ENCODE measurements around the gene XPR1.

XPR1 gene

GRCh38 chr1:180836449-180836848 lies 204.6 kb downstream of the XPR1 start:
- no peak overlapping the region for H3K4me3 ChIP-seq (ENCODE audit: low read length)
- no peak for TF ChIP-seq CTCF (IDR thresholded peaks at IDR 0.05; ENCODE audit: insufficient read depth, low read depth, low read length, missing control alignments)
- no peak for DNase-seq (ENCODE audit: low read depth)

DNA sequence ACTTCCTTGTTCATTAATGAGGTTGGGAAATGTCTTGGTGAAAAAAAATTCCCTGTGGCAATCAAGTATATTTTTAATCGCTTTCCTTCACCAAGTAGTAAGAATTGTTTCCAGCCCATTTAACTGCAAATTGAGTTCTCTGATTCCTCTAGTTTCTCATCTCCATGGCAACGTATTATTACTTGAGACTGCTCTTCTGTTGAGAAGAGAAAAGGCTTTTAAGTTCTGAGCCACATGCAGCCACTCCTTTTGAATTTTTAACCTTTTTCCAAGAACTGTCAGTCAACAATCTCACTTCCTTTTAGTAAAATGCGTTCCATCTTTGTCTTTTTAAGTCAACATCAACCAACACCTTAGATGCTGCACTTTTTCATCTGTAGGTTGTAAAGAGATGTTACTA lies 205.2 kb downstream of the XPR1 start:
- no peak for DNase-seq (ENCODE audit: low read depth)
- H3K4me3 ChIP-seq (ENCODE audit: low read length), result no peak overlapping the region
- no peak for TF ChIP-seq CTCF (IDR thresholded peaks at IDR 0.05; ENCODE audit: insufficient read depth, low read depth, low read length, missing control alignments)

- DNase-seq (ENCODE audit: low read depth), result no peak
- H3K4me3 ChIP-seq (ENCODE audit: low read length), result no peak overlapping the region
- no peak for TF ChIP-seq CTCF (IDR thresholded peaks at IDR 0.05; ENCODE audit: insufficient read depth, low read depth, low read length, missing control alignments)
Measured at GRCh38 chr1:180838535-180838934, 206.7 kb downstream of the XPR1 start.

- DNase-seq (ENCODE audit: low read depth), result no peak
- TF ChIP-seq CTCF (IDR thresholded peaks at IDR 0.05; ENCODE audit: insufficient read depth, low read depth, low read length, missing control alignments), result no peak
- no peak overlapping the region for H3K4me3 ChIP-seq (ENCODE audit: low read length)
Measured at GRCh38 chr1:180839547-180839946, 207.7 kb downstream of the XPR1 start.

- no peak for DNase-seq (ENCODE audit: low read depth)
- no peak for TF ChIP-seq CTCF (IDR thresholded peaks at IDR 0.05; ENCODE audit: insufficient read depth, low read depth, low read length, missing control alignments)
- no peak overlapping the region for H3K4me3 ChIP-seq (ENCODE audit: low read length)
Measured at GRCh38 chr1:180841415-180841814, 209.6 kb downstream of the XPR1 start.

GRCh38 chr1:180842052-180842451 lies 210.2 kb downstream of the XPR1 start:
- TF ChIP-seq CTCF (IDR thresholded peaks at IDR 0.05; ENCODE audit: insufficient read depth, low read depth, low read length, missing control alignments), result no peak
- DNase-seq (ENCODE audit: low read depth), result no peak
- no peak overlapping the region for H3K4me3 ChIP-seq (ENCODE audit: low read length)

DNA sequence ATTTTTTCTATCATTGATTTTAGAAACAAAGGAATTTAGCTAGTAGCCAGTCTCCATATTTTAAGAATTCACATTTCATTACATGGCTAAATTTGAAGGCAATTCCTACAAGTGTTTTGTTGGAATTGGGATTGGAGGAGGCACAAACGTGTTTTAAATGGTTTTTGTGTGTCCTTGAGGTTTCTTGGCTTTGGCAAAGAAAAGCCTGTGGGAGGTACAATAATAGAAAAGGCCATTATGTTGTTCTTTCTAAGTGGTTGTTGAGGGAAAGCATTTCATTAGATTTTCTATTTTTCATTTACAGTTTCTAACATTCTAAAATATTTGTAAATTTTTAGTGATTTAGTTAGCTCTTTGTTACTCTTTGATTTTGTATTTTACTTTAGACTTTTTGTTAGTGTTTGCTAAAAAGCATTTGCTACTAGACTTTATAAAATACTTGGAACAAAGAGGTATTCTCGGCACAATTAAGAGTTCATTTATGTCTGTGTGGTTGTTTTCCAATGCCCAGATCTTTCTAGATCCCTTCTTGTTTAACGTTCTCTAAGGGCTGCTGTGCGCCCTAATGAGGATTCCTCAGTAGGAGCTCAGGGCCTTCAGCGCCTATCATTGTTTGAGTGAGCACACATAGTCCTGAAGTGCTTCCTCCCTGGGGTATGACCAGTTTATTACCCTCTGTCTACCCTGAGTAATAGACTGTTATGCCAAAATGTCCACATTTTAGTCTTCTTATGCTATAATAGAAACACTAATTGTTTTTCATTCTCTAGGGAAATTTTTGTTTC lies 210.9 kb downstream of the XPR1 start:
- no peak for TF ChIP-seq CTCF (IDR thresholded peaks at IDR 0.05; ENCODE audit: insufficient read depth, low read depth, low read length, missing control alignments)
- no peak overlapping the region for H3K4me3 ChIP-seq (ENCODE audit: low read length)
- DNase-seq (ENCODE audit: low read depth), result no peak

All from epithelial cell of esophagus (primary cell).